ENCODE data around the gene MCM8. TPM values are rescaled to one million over a fixed set of nuclear protein-coding genes. Genes with fewer than 3 reads are reported as not detected.

The MCM8 gene
- total RNA-seq, 1 donor from 2014 or later = 5.2 TPM

GRCh38 chr20:6014017-6014416 is 63.6 kb downstream of the MCM8 start:
- Histone ChIP-seq H3K9me3 (no peaks in the 10 kb centered on the region), H3K36me3 (peaks cover 71% of the 10 kb centered on the region), H3K27ac (no peak overlapping the region), H3K27me3 (no peaks in the 10 kb centered on the region), H3K4me3 (no peak overlapping the region), H3K4me1 (peaks cover 3% of the 10 kb centered on the region)
- DNase-seq (no peak), ATAC-seq (no peak)
- intact Hi-C loops (cut with DNase I) = no loop called here
- no peak for TF ChIP-seq CTCF (IDR thresholded peaks at IDR 0.05)

GRCh38 chr20:6014957-6015356 is 64.5 kb downstream of the MCM8 start:
- Histone ChIP-seq H3K27me3 (no peaks in the 10 kb centered on the region), H3K27ac (no peak overlapping the region), H3K4me3 (no peak overlapping the region), H3K4me1 (no peaks in the 10 kb centered on the region), H3K9me3 (no peaks in the 10 kb centered on the region), H3K36me3 (peaks cover 68% of the 10 kb centered on the region)
- no peak for TF ChIP-seq CTCF (IDR thresholded peaks at IDR 0.05)
- no peak for ATAC-seq
- intact Hi-C loops (cut with DNase I) = no loop called here
- no peak for DNase-seq

GRCh38 chr20:6017467-6017866 is 67.0 kb downstream of the MCM8 start:
- Histone ChIP-seq H3K36me3 (peaks cover 51% of the 10 kb centered on the region), H3K4me1 (no peaks in the 10 kb centered on the region), H3K27me3 (no peaks in the 10 kb centered on the region), H3K27ac (no peak overlapping the region), H3K4me3 (no peak overlapping the region), H3K9me3 (no peaks in the 10 kb centered on the region)
- DNase-seq = no peak
- intact Hi-C loops (cut with DNase I) = no loop called here
- no peak for ATAC-seq
- TF ChIP-seq CTCF (IDR thresholded peaks at IDR 0.05) = no peak

- TF ChIP-seq CTCF (IDR thresholded peaks at IDR 0.05) = no peak
- Histone ChIP-seq H3K4me3 (no peak overlapping the region), H3K9me3 (no peaks in the 10 kb centered on the region), H3K4me1 (no peaks in the 10 kb centered on the region), H3K27me3 (no peaks in the 10 kb centered on the region), H3K27ac (no peak overlapping the region), H3K36me3 (peaks cover 51% of the 10 kb centered on the region)
- ATAC-seq = no peak
- intact Hi-C loops (cut with DNase I) = no loop called here
- DNase-seq = no peak
Observed at GRCh38 chr20:6017880-6018279, 67.4 kb downstream of the MCM8 start.

- DNase-seq (no peak), ATAC-seq (no peak)
- no peak for TF ChIP-seq CTCF (IDR thresholded peaks at IDR 0.05)
- H3K4me1 ChIP-seq = no peaks in the 10 kb centered on the region
- H3K4me3 ChIP-seq = no peak overlapping the region
- H3K27ac ChIP-seq = no peak overlapping the region
- intact Hi-C loops (cut with DNase I) = no loop called here
- no peaks in the 10 kb centered on the region for H3K9me3 ChIP-seq
- H3K27me3 ChIP-seq = no peaks in the 10 kb centered on the region
- H3K36me3 ChIP-seq = peaks cover 46% of the 10 kb centered on the region
Observed at GRCh38 chr20:6024768-6025167, 74.3 kb downstream of the MCM8 start.

- ATAC-seq (no peak), DNase-seq (no peak)
- H3K36me3 ChIP-seq = peaks cover 45% of the 10 kb centered on the region
- no peaks in the 10 kb centered on the region for H3K9me3 ChIP-seq
- H3K4me3 ChIP-seq = no peak overlapping the region
- no peaks in the 10 kb centered on the region for H3K27me3 ChIP-seq
- intact Hi-C loops (cut with DNase I) = no loop called here
- no peak for TF ChIP-seq CTCF (IDR thresholded peaks at IDR 0.05)
- H3K27ac ChIP-seq = no peak overlapping the region
- H3K4me1 ChIP-seq = no peaks in the 10 kb centered on the region
Observed at GRCh38 chr20:6026051-6026450, 75.6 kb downstream of the MCM8 start.
